Duodenal mucosa (tissue), 2 donors: ENCODE results near the gene CEACAM5.

Experiments
- H3K27ac ChIP-seq: one replicate; pipeline ENCODE4 v1.7.0; 2013; ENCODE audit warnings: low read depth, low read length
- H3K27me3 ChIP-seq, 2 donors: one replicate each; pipeline ENCODE4 v1.7.0; 2013; ENCODE audit warnings: low read length in 2 of 2, control low read depth in 1 of 2; ENCODE audit not compliant: insufficient read depth in 2 of 2, control insufficient read depth in 1 of 2
- H3K36me3 ChIP-seq, 2 donors: one replicate each; pipeline ENCODE4 v1.7.0; 2013; ENCODE audit warnings: low read length in 2 of 2, control low read depth in 1 of 2; ENCODE audit not compliant: insufficient read depth in 2 of 2, control insufficient read depth in 1 of 2
- H3K4me1 ChIP-seq, 2 donors: one replicate each; pipeline ENCODE4 v1.7.0; 2013; ENCODE audit warnings: low read length in 2 of 2, control low read depth in 1 of 2; ENCODE audit not compliant: insufficient read depth in 2 of 2, control insufficient read depth in 1 of 2
- H3K4me3 ChIP-seq, 2 donors: one replicate each; pipeline ENCODE4 v1.7.0; 2013; ENCODE audit warnings: low read length in 2 of 2, low read depth in 1 of 2
- H3K9ac ChIP-seq, 2 donors: one replicate each; pipeline ENCODE4 v1.7.0; 2013; ENCODE audit warnings: low read length in 2 of 2, low read depth in 1 of 2
- H3K9me3 ChIP-seq, 2 donors: one replicate each; pipeline ENCODE4 v1.7.0; 2013; ENCODE audit warnings: low read length in 2 of 2, control low read depth in 1 of 2; ENCODE audit not compliant: control insufficient read depth in 1 of 2

The CEACAM5 gene

DNA sequence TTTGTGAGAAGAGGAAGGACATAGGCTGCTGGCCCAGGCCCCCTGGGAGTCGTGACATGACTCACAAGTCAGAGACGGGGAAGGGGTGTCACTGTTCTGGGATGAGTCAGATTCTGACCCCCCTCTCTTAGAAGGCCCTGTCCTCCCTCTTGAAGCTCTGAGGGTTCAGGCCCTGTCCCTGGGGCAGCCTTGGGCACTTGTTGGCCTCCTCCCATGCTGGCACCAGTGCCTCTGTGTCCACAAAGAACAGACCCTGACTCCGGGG is 17.7 kb upstream of the CEACAM5 start:
- Histone ChIP-seq H3K27ac (no peak overlapping the region), H3K27me3 (peaks cover 0 to 7% of the 10 kb centered on the region in 2 donors), H3K9ac (no peak overlapping the region), H3K36me3 (no peaks in the 10 kb centered on the region), H3K4me3 (no peak overlapping the region), H3K4me1 (no peaks in the 10 kb centered on the region), H3K9me3 (no peaks in the 10 kb centered on the region)

DNA sequence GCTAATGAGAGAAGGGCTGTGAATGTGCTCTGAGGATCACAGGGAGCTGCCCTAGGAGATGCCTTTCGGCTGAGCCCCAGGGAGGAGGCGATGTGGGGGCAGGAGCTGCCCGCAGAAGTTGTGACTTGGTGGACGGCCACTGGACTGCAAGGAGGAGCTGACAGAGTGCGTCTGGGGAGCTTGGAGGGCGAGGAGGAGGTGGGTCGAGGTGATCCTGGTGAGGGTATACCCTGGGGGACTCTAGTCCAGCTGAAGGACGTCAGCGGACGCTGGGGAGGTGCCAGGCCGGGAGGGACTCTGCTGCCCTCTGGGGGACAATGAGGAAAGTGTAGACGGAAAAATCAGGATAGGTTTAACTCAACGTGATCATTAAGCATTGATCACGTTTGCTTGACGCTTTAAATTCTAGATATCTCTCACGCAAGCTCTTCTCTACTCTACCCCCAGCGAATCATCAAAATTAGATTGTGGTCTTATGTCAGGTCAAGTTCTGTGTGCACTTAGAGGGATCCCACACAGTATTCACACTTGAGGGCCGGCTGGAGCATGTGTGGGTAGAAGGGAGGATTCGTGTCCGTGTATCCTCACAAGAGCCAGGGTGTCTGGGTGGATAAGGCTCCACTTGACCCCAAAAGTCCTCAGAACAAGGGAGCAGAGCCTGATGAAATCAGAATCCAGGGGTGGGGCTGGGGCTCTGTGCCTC is 17.0 kb upstream of the CEACAM5 start:
- H3K9me3 ChIP-seq = no peaks in the 10 kb centered on the region
- peaks cover 0 to 7% of the 10 kb centered on the region in 2 donors for H3K27me3 ChIP-seq
- no peaks in the 10 kb centered on the region for H3K4me1 ChIP-seq
- H3K9ac ChIP-seq = no peak overlapping the region
- no peak overlapping the region for H3K4me3 ChIP-seq
- H3K36me3 ChIP-seq = no peaks in the 10 kb centered on the region
- no peak overlapping the region for H3K27ac ChIP-seq

GRCh38 chr19:41694196-41694595 is 14.2 kb upstream of the CEACAM5 start:
- Histone ChIP-seq H3K9ac (no peak overlapping the region), H3K27ac (no peak overlapping the region), H3K4me1 (peaks cover 4 to 11% of the 10 kb centered on the region in 2 donors), H3K27me3 (peaks cover 0 to 11% of the 10 kb centered on the region in 2 donors), H3K9me3 (no peaks in the 10 kb centered on the region), H3K36me3 (no peaks in the 10 kb centered on the region), H3K4me3 (no peak overlapping the region)

DNA sequence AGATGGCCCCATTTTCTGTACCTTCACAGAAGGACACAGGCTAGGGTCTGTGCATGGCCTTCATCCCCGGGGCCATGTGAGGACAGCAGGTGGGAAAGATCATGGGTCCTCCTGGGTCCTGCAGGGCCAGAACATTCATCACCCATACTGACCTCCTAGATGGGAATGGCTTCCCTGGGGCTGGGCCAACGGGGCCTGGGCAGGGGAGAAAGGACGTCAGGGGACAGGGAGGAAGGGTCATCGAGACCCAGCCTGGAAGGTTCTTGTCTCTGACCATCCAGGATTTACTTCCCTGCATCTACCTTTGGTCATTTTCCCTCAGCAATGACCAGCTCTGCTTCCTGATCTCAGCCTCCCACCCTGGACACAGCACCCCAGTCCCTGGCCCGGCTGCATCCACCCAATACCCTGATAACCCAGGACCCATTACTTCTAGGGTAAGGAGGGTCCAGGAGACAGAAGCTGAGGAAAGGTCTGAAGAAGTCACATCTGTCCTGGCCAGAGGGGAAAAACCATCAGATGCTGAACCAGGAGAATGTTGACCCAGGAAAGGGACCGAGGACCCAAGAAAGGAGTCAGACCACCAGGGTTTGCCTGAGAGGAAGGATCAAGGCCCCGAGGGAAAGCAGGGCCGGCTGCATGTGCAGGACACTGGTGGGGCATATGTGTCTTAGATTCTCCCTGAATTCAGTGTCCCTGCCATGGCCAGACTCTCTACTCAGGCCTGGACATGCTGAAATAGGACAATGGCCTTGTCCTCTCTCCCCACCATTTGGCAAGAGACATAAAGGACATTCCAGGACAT is 13.4 kb upstream of the CEACAM5 start:
- no peaks in the 10 kb centered on the region for H3K36me3 ChIP-seq
- H3K9me3 ChIP-seq = no peaks in the 10 kb centered on the region
- no peak overlapping the region for H3K4me3 ChIP-seq
- H3K9ac ChIP-seq = no peak overlapping the region
- no peak overlapping the region for H3K27ac ChIP-seq
- H3K27me3 ChIP-seq = peaks cover 0 to 11% of the 10 kb centered on the region in 2 donors
- peaks cover 11 to 18% of the 10 kb centered on the region in 2 donors for H3K4me1 ChIP-seq

GRCh38 chr19:41695745-41696144 is 12.7 kb upstream of the CEACAM5 start:
- Histone ChIP-seq H3K36me3 (no peaks in the 10 kb centered on the region), H3K9ac (no peak overlapping the region), H3K4me3 (no peak overlapping the region), H3K9me3 (no peaks in the 10 kb centered on the region), H3K27ac (no peak overlapping the region), H3K4me1 (peaks cover 11 to 18% of the 10 kb centered on the region in 2 donors), H3K27me3 (peaks cover 0 to 11% of the 10 kb centered on the region in 2 donors)

- no peak overlapping the region for H3K4me3 ChIP-seq
- no peaks in the 10 kb centered on the region for H3K9me3 ChIP-seq
- H3K27ac ChIP-seq = no peak overlapping the region
- H3K9ac ChIP-seq = no peak overlapping the region
- no peaks in the 10 kb centered on the region for H3K36me3 ChIP-seq
- peaks cover 0 to 11% of the 10 kb centered on the region in 2 donors for H3K27me3 ChIP-seq
- peaks cover 11 to 18% of the 10 kb centered on the region in 2 donors for H3K4me1 ChIP-seq
Observed at GRCh38 chr19:41696402-41697197, 11.8 kb upstream of the CEACAM5 start.

DNA sequence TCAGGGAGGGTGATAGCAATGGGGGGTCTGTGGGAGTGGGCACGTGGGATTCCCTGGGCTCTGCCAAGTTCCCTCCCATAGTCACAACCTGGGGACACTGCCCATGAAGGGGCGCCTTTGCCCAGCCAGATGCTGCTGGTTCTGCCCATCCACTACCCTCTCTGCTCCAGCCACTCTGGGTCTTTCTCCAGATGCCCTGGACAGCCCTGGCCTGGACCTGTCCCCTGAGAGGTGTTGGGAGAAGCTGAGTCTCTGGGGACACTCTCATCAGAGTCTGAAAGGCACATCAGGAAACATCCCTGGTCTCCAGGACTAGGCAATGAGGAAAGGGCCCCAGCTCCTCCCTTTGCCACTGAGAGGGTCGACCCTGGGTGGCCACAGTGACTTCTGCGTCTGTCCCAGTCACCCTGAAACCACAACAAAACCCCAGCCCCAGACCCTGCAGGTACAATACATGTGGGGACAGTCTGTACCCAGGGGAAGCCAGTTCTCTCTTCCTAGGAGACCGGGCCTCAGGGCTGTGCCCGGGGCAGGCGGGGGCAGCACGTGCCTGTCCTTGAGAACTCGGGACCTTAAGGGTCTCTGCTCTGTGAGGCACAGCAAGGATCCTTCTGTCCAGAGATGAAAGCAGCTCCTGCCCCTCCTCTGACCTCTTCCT is 11.1 kb upstream of the CEACAM5 start:
- Histone ChIP-seq H3K27me3 (peaks cover 0 to 11% of the 10 kb centered on the region in 2 donors), H3K4me1 (peaks cover 11 to 18% of the 10 kb centered on the region in 2 donors), H3K9me3 (no peaks in the 10 kb centered on the region), H3K4me3 (no peak overlapping the region), H3K36me3 (no peaks in the 10 kb centered on the region), H3K27ac (no peak overlapping the region), H3K9ac (no peak overlapping the region)

DNA sequence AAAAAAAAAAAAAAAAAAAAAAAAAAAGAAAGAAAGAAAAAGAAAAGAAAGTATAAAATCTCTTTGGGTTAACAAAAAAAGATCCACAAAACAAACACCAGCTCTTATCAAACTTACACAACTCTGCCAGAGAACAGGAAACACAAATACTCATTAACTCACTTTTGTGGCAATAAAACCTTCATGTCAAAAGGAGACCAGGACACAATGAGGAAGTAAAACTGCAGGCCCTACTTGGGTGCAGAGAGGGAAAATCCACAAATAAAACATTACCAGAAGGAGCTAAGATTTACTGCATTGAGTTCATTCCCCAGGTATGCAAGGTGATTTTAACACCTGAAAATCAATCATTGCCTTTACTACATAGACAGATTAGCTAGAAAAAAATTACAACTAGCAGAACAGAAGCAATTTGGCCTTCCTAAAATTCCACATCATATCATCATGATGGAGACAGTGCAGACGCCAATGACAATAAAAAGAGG is 9.6 kb upstream of the CEACAM5 start:
- H3K9ac ChIP-seq = no peak overlapping the region
- no peak overlapping the region for H3K27ac ChIP-seq
- no peaks in the 10 kb centered on the region for H3K36me3 ChIP-seq
- no peaks in the 10 kb centered on the region for H3K9me3 ChIP-seq
- H3K27me3 ChIP-seq = peaks cover 0 to 11% of the 10 kb centered on the region in 2 donors
- H3K4me3 ChIP-seq = no peak overlapping the region
- peaks cover 11 to 18% of the 10 kb centered on the region in 2 donors for H3K4me1 ChIP-seq

GRCh38 chr19:41699231-41699967 is 9.0 kb upstream of the CEACAM5 start:
- Histone ChIP-seq H3K27ac (no peak overlapping the region), H3K4me1 (peaks cover 11 to 18% of the 10 kb centered on the region in 2 donors), H3K4me3 (no peak overlapping the region), H3K36me3 (no peaks in the 10 kb centered on the region), H3K9me3 (no peaks in the 10 kb centered on the region), H3K27me3 (peaks cover 0 to 14% of the 10 kb centered on the region in 2 donors), H3K9ac (no peak overlapping the region)
